OCI-LY7 (cell line): ENCODE data around the gene SHF.

Experiments
- CTCF ChIP-seq: fragments of 200-600 bp; sonication (generic); conservative IDR thresholded peaks from 2 replicates; pipeline ENCODE4 v1.5.1; 2014; ENCODE audit warnings: mild to moderate bottlenecking, antibody characterized with exemption, low read length, moderate library complexity, mixed read lengths
- EZH2phosphoT487 ChIP-seq: fragments of 200-600 bp; sonication (generic); IDR thresholded peaks from 2 replicates; pipeline ENCODE4 v1.6.1; 2018; ENCODE audit warnings: low read depth, borderline replicate concordance, mild to moderate bottlenecking, mixed run types, antibody characterized with exemption, low read length, moderate library complexity, mixed read lengths

GRCh38 chr15:45136378-45136764, 51.4 kb downstream of the SHF start:
- TF ChIP-seq EZH2phosphoT487 (no peak), CTCF (peak; percentile 60)
